Activated CD8-positive, alpha-beta memory T cell treated with anti-CD3 and anti-CD28 coated beads for 48 hours (primary cell): ENCODE data around the gene COL27A1.
A peak's percentile ranks its signal among the peaks of the same experiment; 100 is the strongest.
"Not testable (repeated sequence)": the region's sequence is repeated elsewhere in the genome, so short reads cannot be mapped to it uniquely, and the experiment has no call there.

ENCODE experiments used
- DNase-seq, 3 experiments: peaks; one replicate each; pipeline ENCODE4 v3.0.0-alpha.2; 2020; ENCODE audit warnings: low read depth in 2 of 3, low spot score in 2 of 3

COL27A1 gene

DNA sequence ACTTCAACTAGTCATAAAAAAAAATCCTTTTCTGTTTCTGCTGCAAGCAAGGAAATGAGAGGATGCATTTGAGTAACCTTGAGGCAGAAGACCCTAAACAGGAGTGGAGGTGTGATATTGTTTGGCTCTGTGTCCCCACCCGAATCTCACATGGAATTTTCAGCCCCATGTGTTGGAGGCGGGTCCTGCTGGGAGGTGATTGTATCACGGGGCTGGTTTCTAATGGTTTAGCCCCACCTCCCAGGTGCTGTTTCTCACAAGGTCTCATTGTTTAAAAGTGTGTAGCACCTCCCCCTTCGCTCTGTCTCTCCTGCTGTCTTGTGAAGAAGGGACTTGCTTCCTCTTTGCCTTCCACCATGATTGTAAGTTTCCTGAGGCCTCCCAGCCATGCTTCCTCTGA is 178.4 kb downstream of the COL27A1 start:
- DNase-seq, result not testable (repeated sequence)

DNA sequence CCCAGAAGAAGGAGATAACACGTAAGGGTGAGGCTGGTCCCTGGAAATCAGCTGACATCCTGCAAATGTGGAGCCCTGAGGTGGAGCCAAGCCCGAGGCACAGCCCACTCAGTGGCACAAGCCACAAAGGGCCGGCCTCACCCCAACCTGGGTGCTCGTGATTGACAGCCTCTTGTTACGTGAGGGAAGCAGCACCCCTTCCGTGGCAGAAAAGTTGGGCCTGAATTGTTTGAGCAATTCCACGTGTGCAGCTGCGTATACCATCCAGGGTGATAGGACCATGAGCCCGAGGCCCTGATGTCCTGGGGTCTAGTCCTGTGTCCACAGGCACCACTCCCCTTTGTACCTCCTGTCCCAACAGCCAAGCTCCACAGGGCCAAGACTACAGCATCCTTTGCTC is 179.2 kb downstream of the COL27A1 start:
- DNase-seq, result no peak

DNA sequence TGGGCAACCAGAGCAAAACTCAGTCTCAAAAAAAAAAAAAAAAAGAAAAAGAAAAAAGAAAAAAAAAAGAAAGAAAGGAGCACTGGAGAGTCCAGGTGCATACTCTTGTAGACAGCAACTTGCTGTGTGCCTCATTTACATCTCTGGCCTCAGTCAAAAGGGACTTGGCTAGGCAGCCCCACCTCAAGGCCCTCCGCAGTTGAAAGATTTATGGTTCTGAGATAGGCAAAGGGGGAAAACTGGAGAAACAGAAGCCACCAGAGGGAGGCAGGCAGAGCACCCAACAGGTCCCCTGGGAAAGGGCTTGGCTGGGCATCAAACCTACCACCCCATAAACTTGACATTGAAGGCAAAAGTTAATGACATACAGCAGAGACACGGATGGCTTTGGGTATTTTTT is 180.4 kb downstream of the COL27A1 start:
- DNase-seq, result no peak

DNA sequence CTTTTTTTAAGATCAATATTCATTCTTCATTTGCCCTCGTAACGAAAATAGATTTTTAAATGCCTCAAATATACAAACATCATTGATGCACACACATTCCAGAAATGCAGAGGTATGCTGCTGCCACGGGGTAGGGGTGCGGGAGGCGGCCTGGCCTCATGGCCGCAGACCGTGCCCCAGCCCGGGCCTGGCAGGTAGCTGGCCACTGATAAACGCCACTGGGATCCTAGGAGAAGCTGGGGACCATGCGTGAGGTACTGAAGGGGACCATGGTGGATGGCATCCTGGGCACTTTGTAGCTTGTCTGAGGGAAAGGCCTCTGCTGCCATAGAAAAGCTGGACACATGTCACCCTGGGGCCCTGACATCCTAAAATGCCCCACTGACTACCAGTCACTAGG is 180.8 kb downstream of the COL27A1 start:
- DNase-seq, result no peak

DNA sequence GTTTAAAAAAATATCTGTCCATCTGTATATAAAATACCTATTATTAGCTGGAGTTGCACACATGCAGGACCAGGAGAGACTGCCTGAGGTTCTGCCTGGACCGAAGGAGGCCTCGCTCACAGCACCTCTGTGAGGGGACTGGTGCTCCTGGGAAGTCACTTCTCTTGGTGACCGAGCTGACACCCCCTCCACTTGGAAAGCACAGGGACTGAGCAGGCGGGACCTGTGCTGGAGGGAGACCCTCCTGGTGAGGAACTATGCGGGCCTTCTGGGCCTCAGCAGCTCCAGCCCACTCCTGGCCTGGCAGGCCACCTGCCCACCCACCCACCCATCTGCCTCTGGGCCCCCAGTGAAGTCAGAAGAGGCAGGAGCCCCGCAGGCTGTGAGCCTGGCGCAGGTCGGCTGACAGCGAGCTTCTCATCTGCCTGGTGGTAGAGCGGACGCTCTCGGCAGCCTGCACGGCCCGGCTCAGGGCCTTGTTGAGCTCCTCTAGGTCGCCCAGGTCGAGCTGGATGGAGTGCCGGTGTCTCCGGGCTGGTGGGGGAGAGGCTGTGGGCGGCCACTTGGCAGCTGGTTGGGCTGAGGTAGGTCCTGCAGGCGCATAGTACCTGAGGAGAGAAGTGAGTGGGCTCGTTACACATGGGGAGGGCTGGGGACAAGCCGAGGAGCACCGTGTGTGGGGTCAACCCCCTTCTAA is 181.5 kb downstream of the COL27A1 start:
- DNase-seq, result no peak

DNA sequence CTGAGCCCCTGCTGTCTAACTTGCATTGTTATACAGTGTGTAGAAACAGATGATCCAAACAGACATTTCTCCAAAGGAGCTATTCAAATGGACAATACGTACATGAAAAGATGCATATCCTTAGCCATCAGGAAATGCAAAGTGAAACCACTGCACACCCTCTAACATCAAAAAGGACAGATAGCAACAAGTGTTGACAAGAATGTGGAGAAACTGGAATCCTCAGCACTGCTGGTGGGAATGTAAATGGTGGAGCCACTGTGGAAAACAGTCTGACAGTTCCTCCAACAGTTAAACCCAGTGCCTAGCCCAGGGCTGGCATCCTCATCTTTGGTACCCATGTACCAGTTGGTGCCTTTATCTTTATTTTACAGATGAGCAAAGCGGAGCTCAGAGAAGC is 182.8 kb downstream of the COL27A1 start:
- no peak for DNase-seq

GRCh38 chr9:114339130-114339908 is 184.0 kb downstream of the COL27A1 start:
- peak in 1 of 3 experiments; percentile 55 for DNase-seq

GRCh38 chr9:114341152-114341830 is 186.0 kb downstream of the COL27A1 start:
- DNase-seq, result no peak

DNA sequence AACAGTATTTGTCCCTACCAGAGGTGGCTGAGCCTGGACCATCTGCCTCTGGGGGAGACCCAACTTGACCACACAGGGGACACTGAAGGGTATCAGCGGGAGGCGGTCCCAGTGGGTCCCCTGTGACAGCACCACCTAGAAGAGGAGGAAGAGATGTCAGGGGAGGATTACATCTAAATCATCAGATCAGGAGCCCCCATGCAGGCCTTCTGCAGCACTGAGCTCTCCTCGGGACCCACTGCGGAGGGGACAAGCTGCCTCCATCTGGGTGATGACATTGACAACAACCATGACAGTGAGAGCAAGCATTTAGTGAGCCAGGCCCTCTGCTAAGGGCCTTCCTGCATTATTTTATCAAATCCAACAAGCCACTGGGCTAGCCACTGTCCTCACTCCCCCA is 186.7 kb downstream of the COL27A1 start:
- no peak for DNase-seq

DNA sequence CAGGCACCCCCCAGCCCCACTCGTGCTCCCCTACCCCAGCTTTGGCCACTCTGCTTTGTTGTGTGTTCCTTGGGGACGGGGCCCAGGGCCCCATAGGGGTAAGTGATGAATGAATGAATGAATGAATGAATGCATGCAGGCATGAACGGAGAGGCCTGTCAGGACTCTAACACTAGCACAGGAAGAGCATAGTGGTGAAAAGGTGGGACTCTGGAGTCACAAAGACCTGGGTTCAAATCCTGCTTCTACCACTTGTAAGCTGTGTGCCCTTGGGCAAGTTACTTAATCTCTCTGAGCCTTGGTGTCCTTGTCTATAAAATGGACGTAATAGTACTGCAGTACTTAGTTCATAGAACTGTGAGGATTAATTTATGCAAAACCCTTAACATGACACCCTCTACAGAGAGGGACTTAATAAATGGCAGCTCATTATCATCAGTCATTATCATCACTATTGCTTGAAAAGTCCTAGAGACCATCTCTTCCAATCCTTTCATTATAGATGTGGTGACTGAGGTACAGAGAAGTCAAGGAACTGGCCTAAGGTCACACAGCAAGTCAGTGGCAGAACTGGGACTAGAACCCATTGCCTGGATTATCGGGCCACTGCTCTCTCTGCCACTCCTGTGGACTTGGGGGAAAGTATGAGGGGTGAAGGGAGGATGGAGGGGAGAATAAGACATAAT is 187.6 kb downstream of the COL27A1 start:
- no peak for DNase-seq

DNA sequence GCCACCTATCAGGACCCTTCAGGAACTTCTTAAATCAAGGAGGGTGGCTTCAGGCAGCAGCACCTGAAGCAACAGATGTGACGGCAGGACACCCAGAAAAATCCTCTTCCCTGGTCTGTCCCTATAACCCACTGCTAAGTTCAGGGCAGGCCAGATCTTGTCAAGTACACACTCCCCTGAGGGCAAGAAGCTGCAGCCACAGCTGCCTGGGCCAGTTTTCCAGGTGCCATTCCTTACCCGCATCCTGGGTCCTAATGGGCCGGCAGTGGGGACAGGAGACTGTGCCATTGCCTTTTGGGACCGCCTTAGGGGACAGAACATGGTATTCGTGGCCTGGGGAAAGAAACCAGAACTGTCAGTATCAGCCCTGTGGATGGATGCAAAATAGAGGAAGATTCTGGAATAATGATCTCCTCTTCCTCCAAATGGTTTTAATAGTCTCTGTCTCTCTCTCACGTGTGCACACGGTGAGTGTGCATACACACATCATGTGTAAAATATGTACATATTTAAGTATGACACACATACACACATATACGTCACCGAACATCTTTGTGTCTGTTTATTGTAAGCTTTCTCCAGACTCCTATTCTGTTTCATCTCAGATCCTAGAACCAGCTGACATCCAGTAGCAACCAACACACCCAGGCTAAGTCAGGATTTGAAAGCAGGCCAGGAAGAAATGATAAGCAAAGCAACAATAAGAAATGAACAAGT is 188.3 kb downstream of the COL27A1 start:
- DNase-seq, result no peak

DNA sequence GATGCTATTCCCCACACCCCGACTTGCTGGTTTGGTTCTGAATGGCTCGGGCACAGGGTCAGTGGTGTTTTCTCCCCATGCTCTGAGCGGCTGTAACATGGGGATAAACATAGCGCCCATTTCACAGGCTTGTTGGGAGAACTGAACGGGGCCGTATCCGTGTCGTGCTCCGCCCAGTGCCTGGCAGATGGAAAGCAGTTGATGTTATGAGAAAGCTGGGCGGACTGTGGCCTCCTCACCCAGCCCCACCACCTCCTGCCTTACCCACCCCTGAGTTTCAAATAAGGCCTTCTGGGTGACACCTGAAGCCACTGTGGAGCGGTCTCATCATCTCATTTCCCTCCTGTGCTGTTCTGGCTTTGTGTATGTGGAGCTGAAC is 188.8 kb downstream of the COL27A1 start:
- DNase-seq, result no peak

DNA sequence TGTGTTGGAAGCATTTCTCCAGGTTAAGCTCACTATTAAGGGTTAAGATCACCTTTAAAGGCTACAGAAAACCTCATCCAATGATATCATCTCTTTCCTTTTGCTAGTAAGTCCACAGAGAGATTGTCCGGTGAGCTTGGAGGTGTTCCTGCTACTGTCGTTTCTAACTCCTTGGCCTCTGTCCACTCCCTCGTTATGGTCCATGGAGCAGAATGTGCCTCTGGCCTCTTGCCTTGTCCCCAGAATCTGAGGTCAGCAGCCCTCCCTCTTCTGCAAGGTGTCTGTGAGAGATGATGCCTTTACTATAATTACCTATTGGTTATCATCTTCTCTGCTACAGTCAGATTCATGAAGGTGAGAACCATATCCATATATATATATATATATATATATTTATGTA is 189.4 kb downstream of the COL27A1 start:
- DNase-seq, result no peak

- no peak for DNase-seq
These were observed 190.2 kb downstream of the COL27A1 start for GRCh38 chr9:114345493-114346065.

- DNase-seq, result no peak
These were observed 190.8 kb downstream of the COL27A1 start for GRCh38 chr9:114346146-114346545.

- DNase-seq, result no peak
These were observed 192.3 kb downstream of the COL27A1 start for GRCh38 chr9:114347675-114348074.

GRCh38 chr9:114348261-114348905 is 193.0 kb downstream of the COL27A1 start:
- DNase-seq, result no peak

GRCh38 chr9:114348906-114349482 is 193.7 kb downstream of the COL27A1 start:
- peak; percentile 57 to 79 (median 68) for DNase-seq

GRCh38 chr9:114349713-114350480 is 194.6 kb downstream of the COL27A1 start:
- no peak for DNase-seq
